K562 (cell line): ENCODE results near the gene NRCAM. TPM values are rescaled to one million over a fixed set of nuclear protein-coding genes. Genes with fewer than 3 reads are reported as not detected.

Source experiments
- ATAC-seq: fragments of 200-7000 bp; cut with Tn5 transposase; 3 replicates; pipeline ENCODE4 v1.9.1; 2020; ENCODE audit warnings: moderate library complexity
- BruUV-seq: library from RNA; stranded (reverse); fragments of 400-500 nt; replicated peaks from 2 replicates; lab custom pipeline; 2021; lab: Mats Ljungman, UMichigan
- CTCF ChIA-PET: fragments of 300-600 bp; formaldehyde crosslinking; extraction: SDS; loops from one replicate; lab custom pipeline; 2021; ENCODE audit warnings: low intra/inter-chr PET ratio; lab: Yijun Ruan, JAX
- POLR2A ChIA-PET: fragments of 300-600, 350-650 bp; sonication (Branson Sonifier 250); formaldehyde crosslinking; extraction: SDS; loops from one replicate; lab custom pipeline; 2021; ENCODE audit warnings: antibody characterized with exemption, inconsistent platforms; lab: Yijun Ruan, JAX
- DNase-seq, 4 experiments: peaks; one replicate each; pipeline versions ENCODE4 v3.0.0 to v3.0.0-alpha.2; 2011 to 2018; ENCODE audit warnings: low spot score in 3 of 4, mixed read lengths in 3 of 4; ENCODE audit errors: extremely low read depth in 1 of 4
- FAIRE-seq: peaks from 2 replicates; lab custom pipeline; 2011; peaks lifted over from hg19 to GRCh38; lab: Jason Lieb, UNC
- H2AFZ ChIP-seq: 2 replicates; pipeline ENCODE4 v1.6.0; 2011; ENCODE audit warnings: low read depth, low read length, control low read depth, inconsistent platforms
- H3K27ac ChIP-seq: fragments of 200-600 bp; 3 replicates; pipeline ENCODE4 v1.8.0; 2011; ENCODE audit warnings: low read depth, mild to moderate bottlenecking, control low read depth, inconsistent platforms, low read length, moderate library complexity, mixed read lengths; ENCODE audit errors: extremely low read depth
- H3K27me3 ChIP-seq, 2 experiments: fragments of 300-600 bp in 1 of 2; 2 replicates in 1 of 2; 3 replicates in 1 of 2; pipeline versions ENCODE4 v1.6.0 to v1.8.0; 2011; ENCODE audit warnings: inconsistent platforms in 2 of 2, low read length in 2 of 2, mild to moderate bottlenecking in 1 of 2, mixed read lengths in 1 of 2, moderate library complexity in 1 of 2; ENCODE audit not compliant: control insufficient read depth in 2 of 2, insufficient read depth in 2 of 2
- H3K36me3 ChIP-seq: fragments of 300-600 bp; 3 replicates; pipeline ENCODE4 v1.8.0; 2011; ENCODE audit warnings: mild to moderate bottlenecking, low read length, inconsistent platforms; ENCODE audit not compliant: control insufficient read depth, insufficient read depth
- H3K4me1 ChIP-seq, 2 experiments: fragments of 200-600 bp in 1 of 2; replicated peaks in 1 of 2; 2 replicates in 1 of 2; 3 replicates in 1 of 2; pipeline versions ENCODE4 v1.5.1 to v1.8.0; 2011; ENCODE audit warnings: inconsistent platforms in 2 of 2, low read length in 2 of 2, mild to moderate bottlenecking in 1 of 2, mixed read lengths in 1 of 2, moderate library complexity in 1 of 2; ENCODE audit not compliant: control insufficient read depth in 2 of 2, insufficient read depth in 2 of 2
- H3K4me2 ChIP-seq: 2 replicates; pipeline ENCODE4 v1.6.1; 2011; ENCODE audit warnings: low read length, control low read depth, inconsistent platforms, mixed read lengths; ENCODE audit not compliant: insufficient read depth
- H3K4me3 ChIP-seq: fragments of 200-600 bp; sonication (generic), shearing (Covaris generic); 2 replicates; pipeline ENCODE4 v1.5.1; 2016; ENCODE audit warnings: control low read depth, inconsistent platforms
- H3K79me2 ChIP-seq: fragments of 200-600 bp; 3 replicates; pipeline ENCODE4 v1.8.0; 2011; ENCODE audit warnings: low read length, inconsistent platforms; ENCODE audit not compliant: control insufficient read depth, insufficient read depth
- H3K9ac ChIP-seq, 2 experiments: 2 replicates each; pipeline versions ENCODE4 v1.6.0 to v1.6.1; 2011; ENCODE audit warnings: low read depth in 2 of 2, low read length in 2 of 2, control low read depth in 1 of 2, inconsistent platforms in 1 of 2, mild to moderate bottlenecking in 1 of 2, mixed read lengths in 1 of 2; ENCODE audit not compliant: insufficient read depth in 1 of 2
- H3K9me1 ChIP-seq: one replicate; pipeline ENCODE4 v1.6.0; 2011; ENCODE audit warnings: inconsistent platforms, mild to moderate bottlenecking, low read length, moderate library complexity; ENCODE audit not compliant: control insufficient read depth, insufficient read depth
- H3K9me3 ChIP-seq: replicated peaks from 2 replicates; pipeline ENCODE4 v1.5.1; 2011; ENCODE audit warnings: low read depth, low read length, inconsistent platforms; ENCODE audit not compliant: control insufficient read depth, insufficient read depth
- H4K20me1 ChIP-seq: replicated peaks from 2 replicates; pipeline ENCODE4 v1.6.1; 2011; ENCODE audit warnings: low read length, inconsistent platforms, mixed read lengths; ENCODE audit not compliant: control insufficient read depth, insufficient read depth
- ARNT ChIP-seq, 2 experiments: fragments of 450-650 bp; IDR thresholded peaks; 2 replicates each; pipeline ENCODE4 v1.6.1; 2016; ENCODE audit warnings: mild to moderate bottlenecking in 1 of 2
- CBFA2T2 ChIP-seq: fragments of 450-650 bp; conservative IDR thresholded peaks from 2 replicates; pipeline ENCODE4 v1.6.1; 2017; ENCODE audit warnings: mild to moderate bottlenecking
- DNMT1 ChIP-seq: fragments of 450-650 bp; IDR thresholded peaks from 2 replicates; pipeline ENCODE4 v1.6.1; 2016; ENCODE audit warnings: antibody characterized with exemption, mild to moderate bottlenecking
- EP400 ChIP-seq: fragments of 450-650 bp; IDR thresholded peaks from 2 replicates; pipeline ENCODE4 v1.6.1; 2017; ENCODE audit warnings: antibody characterized with exemption, mild to moderate bottlenecking, moderate library complexity
- ETV5 ChIP-seq: sonication (generic); formaldehyde crosslinking; IDR thresholded peaks from 2 replicates; pipeline ENCODE4 v1.4.0; 2020; ENCODE audit warnings: low read depth, mild to moderate bottlenecking, missing genetic modification reagents
- GTF2E2 ChIP-seq: fragments of 200-800 bp; sonication (Bioruptor generic); IDR thresholded peaks from 2 replicates; pipeline ENCODE4 v1.6.1; 2016; ENCODE audit warnings: missing genetic modification characterization, missing compliant biosample characterization
- GTF2F1 ChIP-seq: IDR thresholded peaks from 2 replicates; pipeline ENCODE4 v1.6.1; 2011; ENCODE audit warnings: low read depth, low read length, improper control_type of control experiment
- KDM2B ChIP-seq: fragments of 250-450 bp; sonication (Bioruptor Pico); IDR thresholded peaks from 2 replicates; pipeline ENCODE4 v1.8.0; 2021; ENCODE audit warnings: mild to moderate bottlenecking, moderate library complexity
- KLF6 ChIP-seq: fragments of 250-450 bp; sonication (Bioruptor Pico); IDR thresholded peaks from 2 replicates; pipeline ENCODE4 v1.4.0; 2020; ENCODE audit warnings: mild to moderate bottlenecking, moderate library complexity, borderline replicate concordance
- PHF8 ChIP-seq: fragments of 200-600 bp; sonication (generic); IDR thresholded peaks from 2 replicates; pipeline ENCODE4 v1.6.1; 2012; ENCODE audit warnings: mixed run types, mild to moderate bottlenecking, inconsistent platforms, low read length, moderate library complexity, borderline replicate concordance
- PML ChIP-seq: IDR thresholded peaks from 2 replicates; pipeline ENCODE4 v1.6.1; 2012; ENCODE audit warnings: low read length, inconsistent platforms
- PPARD ChIP-seq: fragments of 250-450 bp; sonication (Bioruptor Pico); IDR thresholded peaks from 2 replicates; pipeline ENCODE4 v1.8.0; 2022; ENCODE audit warnings: inconsistent platforms, mild to moderate bottlenecking, moderate library complexity
- PURB ChIP-seq: sonication (generic); formaldehyde crosslinking; IDR thresholded peaks from 2 replicates; pipeline ENCODE4 v1.9.0; 2021; ENCODE audit warnings: low read depth, mild to moderate bottlenecking, missing genetic modification reagents
- SMAD4 ChIP-seq: fragments of 250-450 bp; sonication (Bioruptor Pico); conservative IDR thresholded peaks from 2 replicates; pipeline ENCODE4 v1.8.0; 2021; ENCODE audit warnings: inconsistent platforms, mild to moderate bottlenecking, moderate library complexity
- TBL1XR1 ChIP-seq, 2 experiments: IDR thresholded peaks; 2 replicates each; pipeline ENCODE4 v1.6.1; 2012; ENCODE audit warnings: improper control_type of control experiment in 2 of 2, low read length in 2 of 2, mild to moderate bottlenecking in 1 of 2
- ZFX ChIP-seq: sonication (generic); formaldehyde crosslinking; IDR thresholded peaks from 2 replicates; pipeline ENCODE4 v1.8.0; 2022; ENCODE audit warnings: mild to moderate bottlenecking, missing genetic modification reagents, moderate library complexity
- ZNF445 ChIP-seq: fragments of 250-450 bp; sonication (Bioruptor Pico); IDR thresholded peaks from 2 replicates; pipeline ENCODE4 v1.4.0; 2020; ENCODE audit warnings: low read depth, mild to moderate bottlenecking, moderate library complexity
- WGBS: fragments of 100-300 bp; shearing (Covaris generic); methylation state at CpG from one replicate; pipeline ENCODE4 v1.1.6; 2016; ENCODE audit warnings: low coverage, mixed read lengths; ENCODE audit not compliant: insufficient coverage; ENCODE audit errors: missing lambda C conversion rate; 5-methylcytosine and 5-hydroxymethylcytosine counted together
- in situ Hi-C: fragments of 300-500 bp; cut with MboI; formaldehyde crosslinking; loops from 4 replicates; pipeline ENCODE4 v1.15.0; 2018; ENCODE audit warnings: inconsistent platforms, mixed read lengths
- intact Hi-C: fragments of 100-400 bp; cut with micrococcal nuclease; formaldehyde crosslinking; loops from 2 replicates; pipeline ENCODE4 v1.14.2; 2022
- polyA plus RNA-seq, 8 experiments: library from polyadenylated mRNA; depleted of rRNA in 4 of 8; stranded (reverse) in 5 of 8; unstranded in 3 of 8; fragments of >200 nt; fragmentation: Nextera tagmentation in 2 of 8; fragmentation: Illumina TruSeq in 1 of 8; extraction: Ambion mirVana in 2 of 8; extraction: Trizol in 1 of 8; gene quantifications; 2 replicates each; pipeline versions ENCODE4 v1.2.1 to v1.2.3, GENCODE V29; 2011 to 2014; ENCODE audit warnings: inconsistent platforms in 1 of 8, missing spikeins in 1 of 8
- total RNA-seq, 7 experiments: library from RNA; depleted of rRNA in 6 of 7; stranded (reverse); fragments of >200 nt in 6 of 7; fragmentation: Illumina TruSeq in 2 of 7; extraction: Trizol in 2 of 7; gene quantifications; 2 replicates each; pipeline versions ENCODE4 v1.2.1 to v1.2.3, GENCODE V29; 2011 to 2021; ENCODE audit warnings: low replicate concordance in 1 of 7
- TF ChIP-seq, protein P1 (sequence below): fragments of 250-450 bp; sonication (Bioruptor Pico); IDR thresholded peaks from 2 replicates; pipeline ENCODE4 v1.8.0; 2021; ENCODE audit warnings: moderate library complexity, mild to moderate bottlenecking, inconsistent platforms
- TF ChIP-seq, protein P2 (sequence below): fragments of 200-400 bp; formaldehyde crosslinking; IDR thresholded peaks from 2 replicates; pipeline ENCODE4 v1.6.1; 2017; ENCODE audit warnings: mild to moderate bottlenecking, low read depth, low read length, moderate library complexity
- TF ChIP-seq, protein P3 (sequence below): sonication (generic); IDR thresholded peaks from 2 replicates; pipeline ENCODE4 v1.6.1; 2016

Gene NRCAM
- total and polyA plus RNA-seq, 9 of the 15 experiments (the other 6 are each of a cell fraction or from before 2014, with no cell fraction given): 0.03 to 0.54 (median 0.12) TPM; not detected in 1

DNA sequence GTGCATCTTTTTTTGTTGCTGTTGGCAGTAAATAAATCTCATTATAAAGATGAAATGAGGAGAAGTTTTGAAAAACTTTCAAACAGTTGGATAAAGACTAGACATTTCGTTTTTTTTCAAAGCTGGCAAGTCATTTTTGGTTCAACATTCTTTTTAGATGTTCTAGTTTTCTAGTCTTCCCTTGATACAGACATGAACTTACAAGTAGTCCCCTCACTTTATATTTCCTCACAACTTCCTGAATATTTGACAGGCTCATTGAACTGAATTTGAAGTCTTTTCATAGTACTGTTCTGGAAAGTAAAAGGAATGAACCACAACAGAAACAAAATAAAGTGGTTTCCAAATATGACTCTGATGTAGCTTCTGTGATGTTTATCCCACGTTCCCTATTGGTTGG lies 134.2 kb downstream of the NRCAM start:
- no peak overlapping the region for H3K27ac ChIP-seq
- no peaks in the 10 kb centered on the region for H3K9me1 ChIP-seq
- peaks cover 0 to 2% of the 10 kb centered on the region in 2 experiments; a peak in 2 of 5 replicates for H3K27me3 ChIP-seq
- intact Hi-C loops: no loop called here
- no peak for TF ChIP-seq TBL1XR1 (IDR thresholded peaks at IDR 0.05; ENCODE audit: low read length in 2 of 2)
- no peak for TF ChIP-seq CBFA2T2
- TF ChIP-seq PURB: no peak
- TF ChIP-seq, protein P1, sequence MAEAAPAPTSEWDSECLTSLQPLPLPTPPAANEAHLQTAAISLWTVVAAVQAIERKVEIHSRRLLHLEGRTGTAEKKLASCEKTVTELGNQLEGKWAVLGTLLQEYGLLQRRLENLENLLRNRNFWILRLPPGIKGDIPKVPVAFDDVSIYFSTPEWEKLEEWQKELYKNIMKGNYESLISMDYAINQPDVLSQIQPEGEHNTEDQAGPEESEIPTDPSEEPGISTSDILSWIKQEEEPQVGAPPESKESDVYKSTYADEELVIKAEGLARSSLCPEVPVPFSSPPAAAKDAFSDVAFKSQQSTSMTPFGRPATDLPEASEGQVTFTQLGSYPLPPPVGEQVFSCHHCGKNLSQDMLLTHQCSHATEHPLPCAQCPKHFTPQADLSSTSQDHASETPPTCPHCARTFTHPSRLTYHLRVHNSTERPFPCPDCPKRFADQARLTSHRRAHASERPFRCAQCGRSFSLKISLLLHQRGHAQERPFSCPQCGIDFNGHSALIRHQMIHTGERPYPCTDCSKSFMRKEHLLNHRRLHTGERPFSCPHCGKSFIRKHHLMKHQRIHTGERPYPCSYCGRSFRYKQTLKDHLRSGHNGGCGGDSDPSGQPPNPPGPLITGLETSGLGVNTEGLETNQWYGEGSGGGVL (CRISPR knock-in tag): no peak
- no peak for TF ChIP-seq KLF6
- no peak for TF ChIP-seq KDM2B (CRISPR knock-in tag)
- no peak for TF ChIP-seq SMAD4 (CRISPR knock-in tag)
- no peak for TF ChIP-seq ZFX
- TF ChIP-seq GTF2E2 (tag): no peak
- no peak for TF ChIP-seq PML
- TF ChIP-seq DNMT1: no peak
- TF ChIP-seq, protein P2, sequence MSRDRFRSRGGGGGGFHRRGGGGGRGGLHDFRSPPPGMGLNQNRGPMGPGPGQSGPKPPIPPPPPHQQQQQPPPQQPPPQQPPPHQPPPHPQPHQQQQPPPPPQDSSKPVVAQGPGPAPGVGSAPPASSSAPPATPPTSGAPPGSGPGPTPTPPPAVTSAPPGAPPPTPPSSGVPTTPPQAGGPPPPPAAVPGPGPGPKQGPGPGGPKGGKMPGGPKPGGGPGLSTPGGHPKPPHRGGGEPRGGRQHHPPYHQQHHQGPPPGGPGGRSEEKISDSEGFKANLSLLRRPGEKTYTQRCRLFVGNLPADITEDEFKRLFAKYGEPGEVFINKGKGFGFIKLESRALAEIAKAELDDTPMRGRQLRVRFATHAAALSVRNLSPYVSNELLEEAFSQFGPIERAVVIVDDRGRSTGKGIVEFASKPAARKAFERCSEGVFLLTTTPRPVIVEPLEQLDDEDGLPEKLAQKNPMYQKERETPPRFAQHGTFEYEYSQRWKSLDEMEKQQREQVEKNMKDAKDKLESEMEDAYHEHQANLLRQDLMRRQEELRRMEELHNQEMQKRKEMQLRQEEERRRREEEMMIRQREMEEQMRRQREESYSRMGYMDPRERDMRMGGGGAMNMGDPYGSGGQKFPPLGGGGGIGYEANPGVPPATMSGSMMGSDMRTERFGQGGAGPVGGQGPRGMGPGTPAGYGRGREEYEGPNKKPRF: no peak
- no peak for TF ChIP-seq PHF8
- no peak for TF ChIP-seq ZNF445 (CRISPR knock-in tag)
- no peak for TF ChIP-seq GTF2F1
- no peak for TF ChIP-seq EP400
- TF ChIP-seq PPARD (CRISPR knock-in tag): no peak
- TF ChIP-seq ETV5 (CRISPR knock-in tag): no peak
- TF ChIP-seq, protein P3, sequence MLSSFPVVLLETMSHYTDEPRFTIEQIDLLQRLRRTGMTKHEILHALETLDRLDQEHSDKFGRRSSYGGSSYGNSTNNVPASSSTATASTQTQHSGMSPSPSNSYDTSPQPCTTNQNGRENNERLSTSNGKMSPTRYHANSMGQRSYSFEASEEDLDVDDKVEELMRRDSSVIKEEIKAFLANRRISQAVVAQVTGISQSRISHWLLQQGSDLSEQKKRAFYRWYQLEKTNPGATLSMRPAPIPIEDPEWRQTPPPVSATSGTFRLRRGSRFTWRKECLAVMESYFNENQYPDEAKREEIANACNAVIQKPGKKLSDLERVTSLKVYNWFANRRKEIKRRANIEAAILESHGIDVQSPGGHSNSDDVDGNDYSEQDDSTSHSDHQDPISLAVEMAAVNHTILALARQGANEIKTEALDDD: no peak
- no peak for TF ChIP-seq ARNT (IDR thresholded peaks at IDR 0.05)
- no peak for ATAC-seq
- in situ Hi-C loops: no loop called here
- WGBS: 0% methylated on average over 2 of the region's 2 CpGs
- H3K79me2 ChIP-seq: no peaks in the 10 kb centered on the region
- no peaks in the 10 kb centered on the region for H3K9me3 ChIP-seq
- ChIA-PET POLR2A (interaction anchor here (1.4 kb wide), 1 partner anchor 13 kb away, joined by 3 read pairs; no protein-coding TSS in a partner anchor), CTCF (no interaction called here)
- no peak for FAIRE-seq
- no peaks in the 10 kb centered on the region for H3K4me1 ChIP-seq
- BruUV-seq: no TSS peak
- no peak overlapping the region for H3K4me3 ChIP-seq
- H3K36me3 ChIP-seq: no peaks in the 10 kb centered on the region
- DNase-seq: no peak
- no peaks in the 10 kb centered on the region for H4K20me1 ChIP-seq
- no peak overlapping the region for H3K9ac ChIP-seq
- no peak overlapping the region for H3K4me2 ChIP-seq
- no peak overlapping the region for H2AFZ ChIP-seq
